ENCODE results near the gene HNRNPU.

Gene HNRNPU

GRCh38 chr1:244862699-244863490 lies 1.4 kb downstream of the HNRNPU start:
- no peak for DNase-seq (ENCODE audit: low read depth)

GRCh38 chr1:244862354-244862698 lies 2.0 kb downstream of the HNRNPU start:
- no peak for DNase-seq (ENCODE audit: low read depth)

DNA sequence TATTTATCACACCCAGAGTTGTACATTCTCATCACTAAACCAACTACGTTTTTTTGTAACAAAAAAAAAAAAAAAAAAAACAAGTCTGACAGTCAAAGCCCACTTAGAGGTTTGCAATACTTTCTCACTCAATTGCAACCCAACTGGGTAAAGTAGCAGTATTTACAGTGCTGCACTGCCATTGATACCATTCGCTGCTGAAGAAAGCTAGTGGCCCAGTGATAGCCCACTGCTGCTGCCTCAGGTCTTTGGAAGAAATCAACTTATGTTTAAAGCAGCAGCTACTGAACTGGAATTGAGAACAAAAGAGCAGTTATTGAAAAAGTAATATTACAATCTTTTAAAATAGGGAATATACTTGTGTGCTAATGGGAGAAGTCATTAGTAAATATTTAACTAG lies 2.7 kb downstream of the HNRNPU start:
- no peak for DNase-seq (ENCODE audit: low read depth)

GRCh38 chr1:244860914-244861610 lies 3.3 kb downstream of the HNRNPU start:
- DNase-seq (ENCODE audit: low read depth) = no peak

GRCh38 chr1:244860078-244860477 lies 4.3 kb downstream of the HNRNPU start:
- DNase-seq (ENCODE audit: low read depth) = no peak

DNA sequence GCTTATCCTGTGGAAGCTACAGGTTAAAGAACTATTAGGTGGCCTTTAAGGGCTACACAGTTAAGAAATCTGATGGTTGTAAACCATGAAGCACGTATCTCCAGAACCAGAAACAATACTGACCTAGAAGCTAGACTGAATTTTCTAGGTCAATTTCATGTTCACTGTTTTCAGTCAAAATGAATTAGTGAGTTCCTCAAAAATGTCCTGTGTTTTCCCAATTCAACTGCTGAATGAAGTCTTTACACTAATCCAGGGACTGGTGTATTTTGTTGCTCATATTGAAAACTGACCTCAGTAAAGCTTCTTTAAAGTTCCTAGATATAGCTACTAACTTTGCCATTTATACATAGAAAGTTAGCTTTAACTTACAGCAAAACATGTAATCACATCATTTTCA lies 6.0 kb downstream of the HNRNPU start:
- no peak for DNase-seq (ENCODE audit: low read depth)

- no peak for DNase-seq (ENCODE audit: low read depth)
Observed at GRCh38 chr1:244857761-244858160, 6.6 kb downstream of the HNRNPU start.

DNA sequence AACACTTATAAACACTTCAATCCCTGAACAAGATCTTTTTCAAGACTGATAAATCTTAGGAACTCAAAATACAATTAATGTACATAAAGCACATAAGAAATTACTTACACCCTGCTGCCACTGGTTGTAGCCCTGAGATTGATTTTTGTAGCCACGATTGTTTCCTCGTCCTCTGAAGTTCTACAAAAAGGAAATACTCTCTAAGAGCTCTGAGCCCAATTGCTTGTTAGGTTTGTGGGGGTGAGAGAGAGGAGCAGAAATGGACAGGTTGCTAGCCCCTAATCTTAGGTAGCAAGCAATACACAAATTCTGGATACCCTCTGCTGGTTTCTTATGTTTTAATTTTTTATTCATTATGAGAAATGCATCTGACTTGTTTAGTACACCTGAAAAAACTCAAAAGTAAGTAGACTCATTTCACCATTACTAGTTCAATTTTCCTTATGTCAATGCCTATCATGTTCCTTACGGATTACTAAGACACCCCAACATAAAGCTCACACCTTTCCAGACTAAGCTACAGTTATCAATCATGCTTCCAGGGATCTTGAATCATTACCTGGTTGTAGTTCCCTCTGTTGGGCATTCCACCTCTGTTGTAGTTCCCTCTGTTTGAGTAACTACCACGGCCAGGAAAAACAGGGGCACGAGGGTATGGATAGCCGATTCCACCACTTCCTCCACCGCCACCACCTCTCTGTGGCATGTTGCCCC lies 9.3 kb downstream of the HNRNPU start:
- no peak for DNase-seq (ENCODE audit: low read depth)

GRCh38 chr1:244854166-244854565 lies 10.2 kb downstream of the HNRNPU start:
- DNase-seq (ENCODE audit: low read depth) = no peak

GRCh38 chr1:244852694-244853093 lies 11.6 kb downstream of the HNRNPU start:
- DNase-seq (ENCODE audit: low read depth) = no peak

GRCh38 chr1:244851546-244852231 lies 12.7 kb downstream of the HNRNPU start:
- no peak for DNase-seq (ENCODE audit: low read depth)

- DNase-seq (ENCODE audit: low read depth) = no peak
Observed at GRCh38 chr1:244850896-244851295, 13.4 kb downstream of the HNRNPU start.

GRCh38 chr1:244850099-244850852 lies 14.1 kb downstream of the HNRNPU start:
- DNase-seq (ENCODE audit: low read depth) = no peak

- no peak for DNase-seq (ENCODE audit: low read depth)
Observed at GRCh38 chr1:244849189-244849866, 15.0 kb downstream of the HNRNPU start.

DNA sequence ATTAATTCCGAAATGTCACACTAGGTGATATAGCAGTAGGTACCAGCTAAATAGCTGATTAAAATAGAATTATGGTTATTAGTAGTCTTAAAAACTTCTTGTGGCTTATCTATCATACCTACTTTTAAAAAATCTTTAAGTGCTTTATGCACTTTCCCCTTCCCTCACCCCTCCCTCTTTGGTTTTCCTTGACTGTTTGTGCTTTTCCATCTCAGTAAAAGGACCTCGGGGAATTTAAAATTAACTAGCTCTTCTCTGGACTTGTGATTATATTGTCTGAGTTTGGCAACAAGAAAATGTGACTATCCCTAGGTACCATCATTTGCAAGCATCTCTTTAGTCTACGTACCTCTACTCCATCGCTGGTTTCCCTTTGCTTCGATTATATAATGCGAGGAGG lies 17.7 kb downstream of the HNRNPU start:
- no peak for DNase-seq (ENCODE audit: low read depth)

GRCh38 chr1:244844155-244845121 lies 19.9 kb downstream of the HNRNPU start:
- DNase-seq (ENCODE audit: low read depth) = no peak

DNA sequence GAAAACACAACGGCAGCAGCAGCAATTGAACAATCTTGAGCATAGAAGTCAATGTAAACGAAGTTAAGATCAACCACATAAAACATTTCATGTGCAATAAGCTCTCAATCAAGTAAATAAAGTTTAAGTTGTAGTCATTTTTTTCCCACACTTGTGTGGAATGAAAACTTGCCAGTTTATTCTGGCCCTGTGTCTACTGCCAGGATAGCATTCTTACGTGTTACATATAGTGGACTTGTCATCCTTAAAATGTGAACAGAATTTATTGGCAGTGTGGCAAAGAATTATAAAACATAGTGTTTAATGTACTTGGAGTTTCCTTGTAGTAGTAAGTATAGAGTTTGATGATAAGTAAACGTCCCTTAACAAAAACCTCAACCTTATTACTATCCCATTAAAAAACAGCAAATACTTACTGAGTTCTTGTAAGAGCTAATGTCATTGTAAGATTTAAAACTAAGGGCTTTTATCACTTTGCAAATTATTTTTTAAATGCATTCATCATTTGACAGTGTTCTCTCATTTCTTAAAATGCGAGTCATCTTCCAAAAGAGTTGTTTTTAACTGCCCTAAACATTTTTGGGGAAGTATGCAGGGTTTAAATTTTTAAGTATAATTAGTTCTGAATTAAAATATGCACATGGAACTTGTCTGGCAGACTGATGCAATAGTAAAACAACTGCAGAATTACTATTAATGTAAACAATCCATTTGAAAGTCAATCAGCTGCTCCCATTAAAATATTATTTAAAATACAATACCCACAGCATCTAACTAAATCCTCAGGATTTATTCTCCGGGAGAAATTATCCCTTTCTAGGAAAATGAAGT lies 21.0 kb downstream of the HNRNPU start:
- DNase-seq (ENCODE audit: low read depth) = no peak

- DNase-seq (ENCODE audit: low read depth) = no peak
Observed at GRCh38 chr1:244841273-244841927, 22.9 kb downstream of the HNRNPU start.
